ENCODE results near the gene LAMA2. TPM values are rescaled to one million over a fixed set of nuclear protein-coding genes. Genes with fewer than 3 reads are reported as not detected.

LAMA2 gene
- total and polyA plus RNA-seq, 2 experiments from 2014 or later: 13.4 to 78.1 TPM

- peaks cover 2% of the 10 kb centered on the region for H3K9me3 ChIP-seq (ENCODE audit: low read depth)
- no peak overlapping the region for H3K27ac ChIP-seq
- H3K4me1 ChIP-seq (ENCODE audit: low read depth): no peaks in the 10 kb centered on the region
- TF ChIP-seq, protein P1, sequence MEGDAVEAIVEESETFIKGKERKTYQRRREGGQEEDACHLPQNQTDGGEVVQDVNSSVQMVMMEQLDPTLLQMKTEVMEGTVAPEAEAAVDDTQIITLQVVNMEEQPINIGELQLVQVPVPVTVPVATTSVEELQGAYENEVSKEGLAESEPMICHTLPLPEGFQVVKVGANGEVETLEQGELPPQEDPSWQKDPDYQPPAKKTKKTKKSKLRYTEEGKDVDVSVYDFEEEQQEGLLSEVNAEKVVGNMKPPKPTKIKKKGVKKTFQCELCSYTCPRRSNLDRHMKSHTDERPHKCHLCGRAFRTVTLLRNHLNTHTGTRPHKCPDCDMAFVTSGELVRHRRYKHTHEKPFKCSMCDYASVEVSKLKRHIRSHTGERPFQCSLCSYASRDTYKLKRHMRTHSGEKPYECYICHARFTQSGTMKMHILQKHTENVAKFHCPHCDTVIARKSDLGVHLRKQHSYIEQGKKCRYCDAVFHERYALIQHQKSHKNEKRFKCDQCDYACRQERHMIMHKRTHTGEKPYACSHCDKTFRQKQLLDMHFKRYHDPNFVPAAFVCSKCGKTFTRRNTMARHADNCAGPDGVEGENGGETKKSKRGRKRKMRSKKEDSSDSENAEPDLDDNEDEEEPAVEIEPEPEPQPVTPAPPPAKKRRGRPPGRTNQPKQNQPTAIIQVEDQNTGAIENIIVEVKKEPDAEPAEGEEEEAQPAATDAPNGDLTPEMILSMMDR (IDR thresholded peaks at IDR 0.05; ENCODE audit: low read depth, low read length): no peak
- no peaks in the 10 kb centered on the region for H3K36me3 ChIP-seq
- peak in 1 of 2 donors; percentile 24 for DNase-seq (ENCODE audit: low read depth in 1 of 2, low spot score in 1 of 2)
- H3K4me3 ChIP-seq: no peak overlapping the region
- no peaks in the 10 kb centered on the region for H3K27me3 ChIP-seq
Observed at GRCh38 chr6:129094147-129094546, 211.2 kb downstream of the LAMA2 start.

- Histone ChIP-seq H3K27me3 (no peaks in the 10 kb centered on the region), H3K36me3 (no peaks in the 10 kb centered on the region), H3K27ac (no peak overlapping the region), H3K4me1 (ENCODE audit: low read depth) (no peaks in the 10 kb centered on the region), H3K4me3 (no peak overlapping the region), H3K9me3 (ENCODE audit: low read depth) (no peaks in the 10 kb centered on the region)
- TF ChIP-seq, protein P1 (IDR thresholded peaks at IDR 0.05; ENCODE audit: low read depth, low read length): no peak
- peak in 1 of 2 donors; percentile 11 for DNase-seq (ENCODE audit: low read depth in 1 of 2, low spot score in 1 of 2)
Observed at GRCh38 chr6:129096651-129097290, 213.8 kb downstream of the LAMA2 start.

GRCh38 chr6:129098061-129098553 is 215.2 kb downstream of the LAMA2 start:
- no peaks in the 10 kb centered on the region for H3K9me3 ChIP-seq (ENCODE audit: low read depth)
- TF ChIP-seq, protein P1 (IDR thresholded peaks at IDR 0.05; ENCODE audit: low read depth, low read length): no peak
- DNase-seq (ENCODE audit: low read depth in 1 of 2, low spot score in 1 of 2): no peak
- H3K36me3 ChIP-seq: no peaks in the 10 kb centered on the region
- no peak overlapping the region for H3K4me3 ChIP-seq
- no peaks in the 10 kb centered on the region for H3K27me3 ChIP-seq
- H3K4me1 ChIP-seq (ENCODE audit: low read depth): peaks cover 8% of the 10 kb centered on the region
- no peak overlapping the region for H3K27ac ChIP-seq

- no peaks in the 10 kb centered on the region for H3K36me3 ChIP-seq
- peaks cover 8% of the 10 kb centered on the region for H3K4me1 ChIP-seq (ENCODE audit: low read depth)
- no peak overlapping the region for H3K27ac ChIP-seq
- no peak overlapping the region for H3K4me3 ChIP-seq
- TF ChIP-seq, protein P1 (IDR thresholded peaks at IDR 0.05; ENCODE audit: low read depth, low read length): no peak
- H3K27me3 ChIP-seq: no peaks in the 10 kb centered on the region
- H3K9me3 ChIP-seq (ENCODE audit: low read depth): no peaks in the 10 kb centered on the region
- no peak for DNase-seq (ENCODE audit: low read depth in 1 of 2, low spot score in 1 of 2)
Observed at GRCh38 chr6:129099696-129100095, 216.8 kb downstream of the LAMA2 start.

- Histone ChIP-seq H3K9me3 (ENCODE audit: low read depth) (no peaks in the 10 kb centered on the region), H3K27ac (no peak overlapping the region), H3K4me1 (ENCODE audit: low read depth) (peaks cover 8% of the 10 kb centered on the region), H3K36me3 (no peaks in the 10 kb centered on the region), H3K4me3 (no peak overlapping the region), H3K27me3 (no peaks in the 10 kb centered on the region)
- TF ChIP-seq, protein P1 (IDR thresholded peaks at IDR 0.05; ENCODE audit: low read depth, low read length): no peak
- DNase-seq (ENCODE audit: low read depth in 1 of 2, low spot score in 1 of 2): no peak
Observed at GRCh38 chr6:129100164-129100563, 217.2 kb downstream of the LAMA2 start.

All from cardiac muscle cell (in vitro differentiated cells and primary cell).